Stimulated activated CD4-positive, alpha-beta T cell treated with anti-CD3 and anti-CD28 coated beads, Interleukin-1b, Interleukin-23, amount 100 ng/mL, for 48 hours (primary cell): Measurements from ENCODE around the gene KDM5B.

Experiments
- DNase-seq: peaks from one replicate; pipeline ENCODE4 v3.0.0-alpha.2; 2020

The KDM5B gene

DNA sequence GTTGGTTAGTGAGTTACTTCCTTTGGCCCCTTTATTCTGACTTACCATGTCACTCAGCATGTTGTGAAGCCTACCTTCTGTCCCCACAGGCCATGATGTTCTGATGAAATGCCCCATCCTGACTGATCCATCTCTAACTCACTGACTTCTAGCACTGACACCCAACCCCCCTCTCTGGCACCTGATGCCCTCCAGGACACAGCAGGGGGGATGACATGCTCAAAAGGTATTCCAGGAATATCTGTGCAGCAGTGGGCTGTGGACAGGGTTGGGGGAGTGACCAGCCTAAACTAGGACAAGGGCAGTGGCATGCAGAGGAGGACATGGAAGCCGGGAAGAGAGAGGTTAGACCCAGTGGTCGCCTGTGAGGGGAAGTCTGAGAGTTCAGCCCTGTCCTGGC, 123.5 kb downstream of the KDM5B start:
- no peak for DNase-seq

GRCh38 chr1:202683029-202683428, 125.2 kb downstream of the KDM5B start:
- no peak for DNase-seq

DNA sequence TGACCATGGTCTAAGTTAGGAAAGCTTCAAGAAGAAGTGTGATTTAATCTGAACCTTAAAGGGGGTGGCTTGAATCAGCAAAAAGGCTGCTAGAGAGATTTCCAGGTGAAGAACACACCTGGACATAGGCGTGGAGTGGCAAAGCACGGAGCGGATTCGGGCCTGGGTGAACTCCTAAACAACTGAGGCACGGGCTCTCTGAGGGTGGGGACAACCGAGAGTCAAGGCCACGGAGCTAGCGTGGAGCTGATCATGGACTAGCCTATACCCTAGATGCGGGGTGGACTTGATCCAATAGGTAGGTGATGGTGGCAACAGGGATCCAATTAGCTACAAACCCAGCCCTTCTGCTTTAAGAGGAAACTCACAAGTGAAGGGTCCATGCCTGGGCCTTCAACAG, 125.7 kb downstream of the KDM5B start:
- no peak for DNase-seq

DNA sequence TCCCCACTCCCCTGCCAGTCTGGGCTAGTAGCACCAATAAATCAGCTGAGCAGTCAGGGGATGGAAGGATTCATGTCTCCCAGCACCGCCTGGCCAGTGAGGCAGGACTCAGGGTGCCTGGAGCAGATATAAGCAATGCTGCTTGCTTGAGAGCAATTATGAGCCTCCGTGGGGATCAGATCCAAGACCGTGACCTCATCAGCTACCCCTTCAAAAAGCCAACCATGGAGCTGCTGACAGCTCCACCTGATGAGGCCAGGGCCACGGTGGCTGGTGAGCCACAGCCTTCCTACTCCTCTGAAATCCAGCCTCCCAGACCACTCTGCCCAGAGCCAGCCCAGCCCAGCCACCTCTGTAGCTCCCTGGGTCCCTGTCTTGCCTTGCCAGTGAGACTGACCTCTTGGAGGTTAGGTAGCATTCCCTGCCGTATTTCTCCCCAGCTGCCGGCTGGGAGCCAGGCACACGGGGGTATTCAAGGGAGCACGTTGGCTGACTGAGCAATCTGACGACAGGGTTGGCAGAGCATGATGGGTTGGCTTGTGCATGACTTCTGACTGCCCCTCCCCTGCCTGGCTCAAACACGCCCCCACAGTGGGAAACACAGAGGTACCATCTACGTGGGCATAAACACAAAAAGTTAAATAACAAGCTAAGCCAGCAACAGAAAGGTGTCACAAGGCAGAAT, 126.3 kb downstream of the KDM5B start:
- DNase-seq, result no peak

- no peak for DNase-seq
Observed at GRCh38 chr1:202680586-202681352, 127.5 kb downstream of the KDM5B start.

- no peak for DNase-seq
Observed at GRCh38 chr1:202679406-202680177, 128.6 kb downstream of the KDM5B start.

- DNase-seq, result no peak
Observed at GRCh38 chr1:202677433-202677832, 130.8 kb downstream of the KDM5B start.
